Dedifferentiated amniotic fluid mesenchymal stem cell (primary cell): ENCODE results near the gene SP2.

ENCODE experiments used
- DNase-seq: peaks from one replicate; pipeline ENCODE4 v3.0.0-alpha.2; 2016; ENCODE audit errors: extremely low spot score

Gene SP2

GRCh38 chr17:47973541-47973940 is 77.5 kb downstream of the SP2 start:
- DNase-seq = no peak

DNA sequence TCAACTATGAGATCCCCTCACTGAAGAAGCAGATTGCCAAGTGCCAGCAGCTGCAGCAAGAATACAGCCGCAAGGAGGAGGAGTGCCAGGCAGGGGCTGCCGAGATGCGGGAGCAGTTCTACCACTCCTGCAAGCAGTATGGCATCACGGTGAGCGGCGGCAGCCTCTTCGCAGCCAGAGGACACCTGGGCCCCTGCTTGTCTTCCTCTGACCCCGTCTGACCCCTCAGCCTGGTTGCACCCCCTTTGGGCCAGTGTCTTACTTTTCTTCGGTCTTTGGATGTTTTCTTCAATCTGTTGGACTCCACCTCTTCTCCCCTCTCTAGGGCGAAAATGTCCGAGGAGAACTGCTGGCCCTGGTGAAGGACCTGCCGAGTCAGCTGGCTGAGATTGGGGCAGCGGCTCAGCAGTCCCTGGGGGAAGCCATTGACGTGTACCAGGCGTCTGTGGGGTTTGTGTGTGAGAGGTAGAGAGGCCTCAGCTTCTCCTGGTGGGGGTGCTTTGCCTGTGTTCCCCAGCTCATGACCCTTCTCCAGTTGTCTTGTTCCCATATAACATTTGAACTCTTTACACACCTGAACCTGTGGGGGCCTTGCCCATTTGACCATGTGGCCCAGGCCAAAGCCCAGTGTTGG is 79.3 kb downstream of the SP2 start:
- DNase-seq = no peak

GRCh38 chr17:47975823-47976205 is 79.8 kb downstream of the SP2 start:
- no peak for DNase-seq

DNA sequence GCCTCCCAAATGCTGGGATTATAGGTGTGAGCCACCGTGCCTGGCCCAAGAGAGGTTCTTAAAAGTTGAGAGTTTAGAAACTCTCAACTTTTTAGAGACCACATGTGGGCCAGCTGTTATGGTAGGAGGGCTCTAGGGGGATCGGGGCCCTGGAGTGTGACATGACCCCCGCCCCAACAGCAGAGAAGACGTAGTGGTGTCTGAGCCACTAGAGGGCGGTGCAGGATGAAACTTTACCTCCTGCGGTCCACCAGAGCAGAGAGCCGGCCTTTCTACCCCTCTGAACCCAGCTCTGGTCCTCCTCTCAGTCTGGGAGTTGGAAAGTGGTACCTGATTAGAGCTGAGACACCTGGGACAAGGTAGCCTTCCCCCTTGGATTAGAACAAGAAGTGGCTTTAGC is 82.3 kb downstream of the SP2 start:
- peak; percentile 57 for DNase-seq
